Putamen (tissue), 1 donor: ENCODE data around the gene CXXC1.
A peak's percentile ranks its signal among the peaks of the same experiment; 100 is the strongest.
"Not testable (repeated sequence)": the region's sequence is repeated elsewhere in the genome, so short reads cannot be mapped to it uniquely, and the experiment has no call there.

Experiments used
- DNase-seq: peaks from one replicate; pipeline ENCODE4 v3.0.0-alpha.2; 2016; ENCODE audit warnings: low spot score

Gene CXXC1

DNA sequence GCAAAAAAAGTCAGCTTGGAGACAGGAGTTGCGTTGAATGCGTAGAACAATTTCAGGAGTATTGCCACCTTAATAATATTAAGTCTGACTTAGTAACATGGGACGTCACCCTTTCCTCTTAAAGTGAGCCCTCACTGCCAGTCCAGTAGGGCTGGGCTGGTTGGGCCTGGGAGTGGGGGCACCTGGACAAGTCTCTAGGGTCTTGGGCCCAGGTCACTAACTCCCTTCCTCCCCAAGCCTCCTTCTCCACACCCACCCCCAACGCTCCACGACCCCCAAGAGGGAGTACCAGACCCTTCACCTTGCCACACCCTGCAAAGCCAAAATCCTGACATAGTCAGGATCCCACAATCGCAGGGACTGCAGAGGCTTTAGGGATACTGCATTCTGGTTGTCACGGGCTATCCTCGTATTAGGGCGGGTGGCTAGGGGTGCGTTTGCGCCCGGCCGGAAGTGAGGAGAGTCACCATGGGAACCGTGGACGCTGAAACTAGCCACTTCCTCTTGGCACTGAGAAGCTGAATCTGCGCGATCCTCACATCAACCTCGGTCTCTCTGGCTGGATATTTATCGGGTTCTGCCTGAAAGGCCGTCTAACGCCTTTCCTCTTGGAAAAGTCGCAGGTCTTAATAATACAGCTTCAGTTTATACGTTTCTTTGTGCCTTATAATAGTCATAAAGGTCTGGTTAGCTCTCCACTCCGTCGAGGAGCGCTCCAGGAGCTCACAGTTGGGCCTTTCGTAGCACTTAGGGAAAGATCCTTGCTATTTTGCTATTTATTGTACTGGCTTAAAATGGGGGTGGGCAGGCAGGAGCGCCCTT lies 10.3 kb upstream of the CXXC1 start:
- peak; percentile 63 for DNase-seq

DNA sequence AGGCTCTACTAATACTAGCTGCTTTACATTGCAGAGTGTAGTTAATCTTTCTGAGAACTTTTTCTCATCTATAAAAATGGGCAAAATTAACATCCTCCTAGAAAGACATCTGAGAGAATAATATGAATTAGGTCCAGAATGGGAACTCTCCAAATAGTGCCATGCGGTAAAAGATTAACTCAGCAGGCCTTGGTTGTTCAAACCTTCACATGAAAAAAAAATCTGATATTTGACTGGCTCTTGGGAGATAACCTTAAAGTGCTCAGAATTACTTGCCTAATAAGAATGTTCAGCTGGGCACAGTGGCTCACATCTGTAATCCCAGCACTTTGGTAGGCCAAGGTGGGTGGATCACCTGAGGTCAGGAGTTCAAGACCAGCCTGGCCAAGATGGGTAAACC lies 5.5 kb upstream of the CXXC1 start:
- no peak for DNase-seq

DNA sequence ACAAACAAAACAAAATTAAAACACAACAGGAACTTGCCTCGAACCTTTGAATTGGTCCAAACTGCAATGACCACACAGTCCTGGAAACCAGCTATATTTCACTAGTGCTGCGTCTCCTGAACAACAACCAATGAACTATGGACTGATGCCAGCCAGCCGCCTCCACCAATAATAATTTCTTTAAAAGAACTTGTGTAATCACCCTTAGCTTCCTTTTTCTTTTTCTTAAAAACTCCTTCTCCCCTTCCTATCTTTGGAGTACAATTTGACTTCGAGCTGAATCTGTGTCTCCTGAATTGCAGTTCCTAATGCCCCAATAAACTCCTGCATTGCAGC lies 1.6 kb upstream of the CXXC1 start:
- no peak for DNase-seq

DNA sequence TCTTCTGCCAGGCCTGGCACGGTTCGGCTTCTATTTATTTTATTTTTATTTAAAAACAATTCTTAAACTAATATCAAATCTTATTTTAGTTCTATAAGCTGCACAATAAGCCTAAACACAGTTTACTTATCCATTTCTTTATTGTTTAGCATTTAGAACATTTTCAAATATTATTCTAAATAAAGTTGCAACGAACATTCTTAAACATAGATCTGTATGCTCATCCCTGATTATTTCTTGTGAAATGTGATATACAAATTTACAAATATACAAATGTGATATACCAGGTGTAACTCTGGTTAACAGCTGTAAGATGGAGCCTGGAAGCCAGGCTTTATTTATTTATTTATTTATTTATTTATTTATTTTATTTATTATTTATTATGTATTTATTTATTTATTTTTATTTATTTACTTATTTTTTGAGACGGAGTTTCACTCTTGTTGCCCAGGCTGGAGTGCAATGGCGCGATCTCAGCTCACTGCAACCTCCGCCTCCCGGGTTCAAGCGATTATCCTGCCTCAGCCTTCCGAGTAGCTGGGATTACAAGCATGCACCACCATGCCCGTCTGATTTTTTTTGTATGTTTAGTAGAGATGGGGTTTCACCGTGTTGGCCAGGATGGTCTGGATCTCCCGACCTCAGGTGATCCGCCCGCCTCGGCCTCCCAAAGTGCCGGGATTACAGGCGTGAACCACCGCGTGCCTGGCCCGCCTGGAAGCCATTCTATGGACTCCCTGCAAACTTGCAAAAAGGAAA lies 1.0 kb upstream of the CXXC1 start:
- not testable (repeated sequence) for DNase-seq

DNA sequence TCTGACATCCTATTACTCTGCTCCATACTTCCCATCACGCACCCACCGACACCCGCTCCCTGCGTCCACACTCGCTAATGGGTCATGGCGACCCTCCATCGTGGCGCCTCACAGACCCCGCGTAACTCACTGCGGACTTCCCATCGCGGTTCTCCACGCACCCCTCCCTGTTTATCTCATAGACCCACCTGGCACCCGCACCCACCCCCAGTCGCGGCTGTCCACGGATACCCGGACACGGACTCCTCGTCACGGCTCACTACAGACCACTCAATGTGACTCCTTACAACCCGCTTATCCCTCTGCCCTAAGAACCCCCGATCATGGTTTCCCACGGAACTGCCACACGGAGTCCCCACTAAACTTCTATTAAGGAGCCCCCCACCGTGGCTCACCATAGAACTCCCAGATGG lies 458 bp downstream of the CXXC1 start:
- no peak for DNase-seq

DNA sequence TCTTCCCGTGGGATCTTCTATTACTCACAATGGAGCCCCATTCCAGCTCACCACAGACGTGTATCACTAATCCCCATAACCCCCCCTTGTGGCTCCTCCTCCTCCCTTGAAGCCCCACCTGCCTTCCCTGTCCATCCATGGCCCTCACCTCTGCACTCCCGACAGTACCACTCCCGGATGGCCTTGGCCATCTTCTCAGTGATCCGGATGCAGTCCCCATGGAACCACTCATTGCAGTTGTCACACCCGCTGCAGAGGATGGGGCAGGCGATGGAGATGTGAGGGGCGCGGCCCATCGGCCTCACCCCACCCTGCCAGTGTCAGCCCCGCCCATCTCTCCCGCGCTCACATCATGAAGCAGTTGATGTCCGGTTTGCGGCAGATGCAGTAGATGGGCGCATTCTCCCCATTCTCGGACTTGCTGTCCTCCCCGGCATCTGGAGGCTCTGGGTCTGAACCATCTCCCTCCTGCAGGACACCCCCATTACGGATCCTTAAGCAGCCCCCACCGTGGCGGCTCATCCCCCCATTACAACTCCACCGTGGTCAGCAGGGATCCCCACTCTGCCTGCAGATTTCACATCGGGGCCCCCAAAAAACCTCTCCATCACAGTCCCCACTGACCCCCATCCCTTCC lies 983 bp downstream of the CXXC1 start:
- no peak for DNase-seq

GRCh38 chr18:50285631-50286321 lies 1.7 kb downstream of the CXXC1 start:
- no peak for DNase-seq

GRCh38 chr18:50285071-50285470 lies 2.4 kb downstream of the CXXC1 start:
- DNase-seq = no peak

DNA sequence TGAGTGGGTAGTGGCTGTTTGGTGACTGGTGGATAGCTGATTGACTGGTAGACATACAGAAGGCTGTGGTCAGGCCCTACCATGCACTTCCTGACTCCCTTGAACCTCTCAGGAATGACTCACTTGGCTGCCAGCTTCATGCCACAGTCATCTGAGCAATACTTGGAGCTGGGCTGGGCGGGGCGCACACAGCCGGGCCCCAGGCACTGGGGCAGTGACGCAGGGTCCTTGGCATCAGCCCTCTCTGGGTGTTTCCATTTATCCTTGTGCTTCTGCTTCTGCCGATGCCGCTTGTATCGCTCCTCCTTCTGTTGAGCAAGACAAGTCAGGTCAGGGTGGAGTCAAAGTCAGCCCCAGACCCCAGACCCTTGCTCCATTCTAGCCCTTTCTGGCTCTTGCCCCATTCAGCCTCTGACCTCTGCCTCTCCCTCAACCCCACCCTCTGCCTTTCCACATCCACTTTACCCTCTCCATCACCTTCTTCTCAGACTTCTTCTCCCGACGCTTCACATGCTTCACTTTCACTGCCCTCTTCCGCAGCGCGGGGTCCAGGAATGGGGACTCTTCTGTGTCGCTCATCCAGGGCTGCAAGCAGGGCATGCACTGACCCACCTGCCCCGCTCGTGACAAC lies 3.1 kb downstream of the CXXC1 start:
- no peak for DNase-seq

DNA sequence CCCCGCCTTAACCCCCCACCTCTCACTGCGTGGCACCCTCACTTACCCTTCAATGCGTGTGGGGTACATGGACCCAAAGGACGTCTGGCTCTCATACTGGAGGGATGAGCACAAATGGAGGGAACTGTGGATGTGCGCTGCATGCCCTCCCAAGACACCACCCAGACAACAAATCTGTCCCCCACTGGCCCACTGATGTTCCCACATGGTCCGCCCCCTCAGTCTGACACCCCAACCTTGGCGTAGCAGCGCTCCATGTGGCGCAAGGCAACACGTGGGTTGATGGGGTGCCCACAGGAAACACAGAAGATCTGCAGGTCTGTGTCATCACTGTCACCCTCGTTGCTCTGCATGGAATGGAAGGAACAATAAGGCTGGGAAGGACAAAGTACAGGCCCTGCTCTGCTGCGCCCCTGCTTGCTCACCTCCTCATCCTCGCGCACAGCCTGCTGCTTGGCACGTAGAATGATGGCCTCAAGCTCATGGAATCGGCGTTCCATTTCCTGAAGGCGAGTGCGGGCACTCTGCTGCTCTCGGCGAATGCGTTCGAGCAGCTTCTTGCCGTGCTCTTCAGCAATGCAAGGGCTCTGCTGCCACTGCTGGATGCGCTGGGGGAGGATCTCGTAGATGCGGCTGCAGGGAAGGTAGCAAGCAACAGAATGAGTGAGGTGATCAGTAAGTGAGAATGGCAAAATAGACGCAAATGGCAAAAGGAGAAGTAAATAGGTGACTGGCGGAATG lies 3.9 kb downstream of the CXXC1 start:
- no peak for DNase-seq

DNA sequence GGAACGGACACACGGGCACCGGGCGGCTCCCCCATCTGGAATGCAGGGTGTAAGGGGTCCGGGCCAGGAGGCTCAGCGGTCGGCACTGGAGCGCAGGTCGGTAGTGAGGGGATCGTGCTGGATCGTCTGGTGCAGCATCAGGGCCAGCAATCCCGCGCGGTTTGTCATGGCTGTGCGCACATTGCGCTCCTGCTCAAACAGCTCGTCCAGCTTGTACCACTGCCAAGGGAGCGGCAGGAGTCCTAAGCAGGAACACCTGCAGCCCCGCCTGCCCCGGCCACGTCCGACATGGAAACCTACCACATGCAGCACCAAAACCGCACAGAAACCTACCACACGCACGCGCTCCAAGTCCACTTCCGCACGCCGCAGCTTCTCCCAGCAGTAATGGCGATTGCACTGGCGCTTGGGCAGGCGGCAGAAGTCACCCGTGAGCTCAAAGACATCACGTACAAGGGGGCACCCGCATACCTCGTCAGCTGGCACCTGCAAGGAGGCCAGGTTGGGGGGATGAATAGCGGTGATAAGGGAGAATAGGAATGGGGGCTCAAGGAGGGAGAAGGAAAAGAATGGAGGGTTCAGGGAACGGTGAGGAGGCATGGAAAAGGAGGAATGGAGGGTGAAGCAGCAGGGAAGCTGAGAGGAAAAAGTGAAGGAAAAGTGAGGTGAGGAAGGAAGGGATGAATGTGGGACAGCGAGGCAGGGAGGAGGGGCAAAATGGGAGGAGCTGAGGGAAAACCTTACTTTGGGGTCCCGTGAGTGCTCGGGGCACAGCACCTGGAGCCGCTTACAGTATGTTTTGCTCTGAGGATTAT lies 4.8 kb downstream of the CXXC1 start:
- no peak for DNase-seq

GRCh38 chr18:50281972-50282520 lies 5.4 kb downstream of the CXXC1 start:
- no peak for DNase-seq

DNA sequence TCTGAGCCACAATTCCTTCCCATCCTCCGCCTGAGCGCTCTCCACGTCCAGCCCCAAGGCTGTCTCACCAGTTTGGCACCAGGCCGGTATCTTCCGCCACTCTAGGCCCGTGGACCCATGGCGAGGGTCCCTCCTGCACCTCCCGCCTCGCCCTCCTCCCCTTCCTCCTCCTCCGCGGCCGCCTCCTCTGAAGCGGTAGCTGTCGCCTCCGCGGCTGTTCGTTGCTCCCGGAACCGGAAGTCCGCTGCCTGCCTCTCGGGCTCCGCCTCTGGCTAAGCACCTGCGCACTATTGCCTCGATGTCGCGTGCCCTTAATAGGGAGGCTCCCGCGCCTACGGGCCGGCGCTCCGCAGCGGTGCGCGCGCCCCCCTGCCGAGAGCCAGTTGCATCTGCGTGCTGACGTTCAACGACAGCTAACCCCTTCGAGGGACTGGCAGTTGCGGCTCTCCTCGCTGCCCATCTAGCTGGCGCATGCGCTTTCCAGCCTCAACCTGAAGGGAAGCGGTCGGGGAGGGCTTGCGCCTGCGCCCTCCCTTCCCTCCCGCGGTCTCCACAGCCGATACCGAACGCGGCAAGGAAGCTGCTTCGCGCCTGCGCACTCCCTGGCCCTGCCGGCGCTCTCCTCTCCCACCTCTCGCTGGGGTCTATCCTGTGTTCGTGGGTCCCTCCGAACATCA lies 6.1 kb downstream of the CXXC1 start, which contains the start of gene MBD1:
TSS of gene MBD1 (minus strand) at position 229 of the 677 bp plus-strand sequence. CDS start 1,531 bp downstream, outside the sequence.
- peak; percentile 99 for DNase-seq

- DNase-seq = no peak
Measured at GRCh38 chr18:50280707-50281294, 6.7 kb downstream of the CXXC1 start.

DNA sequence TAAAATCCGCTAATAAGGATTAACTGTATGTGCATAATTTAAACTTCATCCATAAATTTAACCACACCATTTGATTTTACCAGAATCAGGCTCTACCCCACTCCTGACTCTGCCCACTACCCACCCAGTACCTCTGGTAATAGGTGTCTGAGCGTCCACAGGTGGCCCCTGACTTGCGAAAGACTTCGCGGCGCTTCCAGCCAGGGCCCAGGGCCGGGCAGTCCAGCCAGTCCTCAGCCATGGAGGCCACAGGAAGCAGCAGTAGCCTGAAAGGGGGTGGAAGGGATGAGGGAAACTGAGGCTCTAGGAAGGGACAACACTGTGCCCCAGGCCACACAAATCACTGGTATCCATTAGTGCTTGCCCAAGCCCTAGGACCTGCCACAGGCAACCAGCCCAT lies 7.7 kb downstream of the CXXC1 start:
- DNase-seq = no peak

GRCh38 chr18:50277942-50278341 lies 9.6 kb downstream of the CXXC1 start:
- DNase-seq = no peak

DNA sequence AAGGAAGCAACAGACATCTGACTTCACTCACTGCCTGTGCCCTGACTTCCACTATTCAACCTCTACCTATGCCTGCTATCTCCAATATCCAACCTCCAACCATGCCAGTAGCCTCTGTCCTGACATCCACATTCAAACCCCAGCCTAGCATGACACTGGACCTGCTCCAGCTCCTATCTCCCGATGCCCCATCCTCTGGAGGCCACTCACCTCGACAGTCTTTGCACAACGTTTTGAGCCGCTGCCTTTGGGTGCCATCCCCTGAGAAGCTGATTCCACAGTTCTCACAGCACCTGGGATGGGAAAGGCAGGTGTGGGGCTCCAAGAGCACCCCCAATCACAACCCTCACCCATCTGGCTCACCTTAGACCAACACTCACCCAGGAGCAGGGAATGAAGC lies 11.0 kb downstream of the CXXC1 start:
- DNase-seq = no peak

GRCh38 chr18:50275503-50276036 lies 11.9 kb downstream of the CXXC1 start:
- no peak for DNase-seq

DNA sequence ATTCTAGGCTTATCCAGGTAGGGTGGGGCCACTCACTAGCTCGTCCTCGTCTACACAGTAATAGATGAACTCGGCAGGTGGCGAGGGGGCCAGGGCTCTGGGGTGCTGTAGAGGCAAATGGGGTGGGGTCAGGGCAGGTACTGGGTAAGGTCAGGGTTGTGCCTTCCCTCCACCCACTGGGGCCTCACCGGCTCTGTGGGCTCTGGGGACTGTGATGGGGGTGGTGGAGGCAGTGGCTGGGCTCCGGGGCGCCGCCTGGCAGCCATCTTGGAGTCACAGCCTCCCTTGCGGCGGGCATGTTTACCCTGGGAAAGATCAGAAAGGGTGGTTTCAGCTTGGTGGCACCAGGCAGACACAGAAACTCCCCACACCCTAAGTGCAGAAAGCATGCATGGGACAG lies 12.6 kb downstream of the CXXC1 start:
- no peak for DNase-seq
